HL-60 (cell line): ENCODE data around the gene EPDR1.

Experiments used
- DNase-seq, 2 experiments: peaks; one replicate each; pipeline ENCODE4 v3.0.0-alpha.2; 2010 to 2020; ENCODE audit warnings: low read depth in 1 of 2, low spot score in 1 of 2
- H3K27ac ChIP-seq: fragments of 250-450 bp; sonication (Bioruptor Pico); replicated peaks from 2 replicates; pipeline ENCODE4 v1.5.1; 2020; ENCODE audit warnings: mild to moderate bottlenecking, moderate library complexity
- H3K27me3 ChIP-seq: fragments of 250-450 bp; sonication (Bioruptor Pico); 2 replicates; pipeline ENCODE4 v1.5.1; 2021; ENCODE audit warnings: mild to moderate bottlenecking, moderate library complexity; ENCODE audit not compliant: insufficient read depth, poor library complexity, severe bottlenecking
- H3K4me3 ChIP-seq: replicated peaks from 2 replicates; pipeline ENCODE4 v1.5.1; 2011; ENCODE audit warnings: mild to moderate bottlenecking, control low read depth, low read length; ENCODE audit not compliant: insufficient read depth
- GABPA ChIP-seq: IDR thresholded peaks from 2 replicates; pipeline ENCODE4 v1.6.1; 2012; ENCODE audit warnings: low read depth
- POLR2AphosphoS5 ChIP-seq: IDR thresholded peaks from 2 replicates; pipeline ENCODE4 v1.6.1; 2012; ENCODE audit warnings: low read depth
- REST ChIP-seq: IDR thresholded peaks from 2 replicates; pipeline ENCODE4 v1.6.1; 2012; ENCODE audit warnings: low read depth; ENCODE audit not compliant: insufficient replicate concordance
- SPI1 ChIP-seq: IDR thresholded peaks from 2 replicates; pipeline ENCODE4 v1.6.1; 2012; ENCODE audit warnings: low read depth, mild to moderate bottlenecking, borderline replicate concordance
- TF ChIP-seq, protein P1 (sequence below): IDR thresholded peaks from one replicate; pipeline ENCODE4 v1.5.1; 2011; ENCODE audit warnings: low read length, control low read depth, inconsistent platforms; ENCODE audit not compliant: insufficient read depth

EPDR1 gene

GRCh38 chr7:37977243-37977642 lies 56.8 kb downstream of the EPDR1 start:
- H3K4me3 ChIP-seq = no peak overlapping the region
- H3K27me3 ChIP-seq = no peaks in the 10 kb centered on the region
- no peak overlapping the region for H3K27ac ChIP-seq
- no peak for TF ChIP-seq REST
- peak; percentile 37; the same call in 1 of the 2 replicates for TF ChIP-seq SPI1
- TF ChIP-seq GABPA = no peak
- TF ChIP-seq, protein P1, sequence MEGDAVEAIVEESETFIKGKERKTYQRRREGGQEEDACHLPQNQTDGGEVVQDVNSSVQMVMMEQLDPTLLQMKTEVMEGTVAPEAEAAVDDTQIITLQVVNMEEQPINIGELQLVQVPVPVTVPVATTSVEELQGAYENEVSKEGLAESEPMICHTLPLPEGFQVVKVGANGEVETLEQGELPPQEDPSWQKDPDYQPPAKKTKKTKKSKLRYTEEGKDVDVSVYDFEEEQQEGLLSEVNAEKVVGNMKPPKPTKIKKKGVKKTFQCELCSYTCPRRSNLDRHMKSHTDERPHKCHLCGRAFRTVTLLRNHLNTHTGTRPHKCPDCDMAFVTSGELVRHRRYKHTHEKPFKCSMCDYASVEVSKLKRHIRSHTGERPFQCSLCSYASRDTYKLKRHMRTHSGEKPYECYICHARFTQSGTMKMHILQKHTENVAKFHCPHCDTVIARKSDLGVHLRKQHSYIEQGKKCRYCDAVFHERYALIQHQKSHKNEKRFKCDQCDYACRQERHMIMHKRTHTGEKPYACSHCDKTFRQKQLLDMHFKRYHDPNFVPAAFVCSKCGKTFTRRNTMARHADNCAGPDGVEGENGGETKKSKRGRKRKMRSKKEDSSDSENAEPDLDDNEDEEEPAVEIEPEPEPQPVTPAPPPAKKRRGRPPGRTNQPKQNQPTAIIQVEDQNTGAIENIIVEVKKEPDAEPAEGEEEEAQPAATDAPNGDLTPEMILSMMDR = no peak
- TF ChIP-seq POLR2AphosphoS5 = no peak
- no peak for DNase-seq

- H3K27me3 ChIP-seq = no peaks in the 10 kb centered on the region
- DNase-seq = no peak
- H3K4me3 ChIP-seq = no peak overlapping the region
- H3K27ac ChIP-seq = no peak overlapping the region
- TF ChIP-seq REST = no peak
- TF ChIP-seq SPI1 = no peak
- no peak for TF ChIP-seq POLR2AphosphoS5
- TF ChIP-seq GABPA = no peak
- TF ChIP-seq, protein P1 = no peak
Observed at GRCh38 chr7:37981664-37982063, 61.2 kb downstream of the EPDR1 start.

- Histone ChIP-seq H3K27ac (no peak overlapping the region), H3K4me3 (no peak overlapping the region), H3K27me3 (no peaks in the 10 kb centered on the region)
- no peak for DNase-seq
- TF ChIP-seq REST (no peak), SPI1 (no peak), POLR2AphosphoS5 (no peak), GABPA (no peak)
- TF ChIP-seq, protein P1 = no peak
Observed at GRCh38 chr7:37982423-37982822, 62.0 kb downstream of the EPDR1 start.
